Neural progenitor cell (in vitro differentiated cells): ENCODE measurements around the gene OR2AE1.

Source experiments
- EZH2 ChIP-seq: fragments of 200-600 bp; sonication (generic); IDR thresholded peaks from 2 replicates; pipeline ENCODE4 v1.6.1; 2017; ENCODE audit warnings: antibody characterized with exemption, mild to moderate bottlenecking, moderate library complexity
- TF ChIP-seq, protein P1 (sequence below): fragments of 200-600 bp; sonication (generic); IDR thresholded peaks from 2 replicates; pipeline ENCODE4 v1.5.1; 2017; ENCODE audit warnings: antibody characterized with exemption, mild to moderate bottlenecking

DNA sequence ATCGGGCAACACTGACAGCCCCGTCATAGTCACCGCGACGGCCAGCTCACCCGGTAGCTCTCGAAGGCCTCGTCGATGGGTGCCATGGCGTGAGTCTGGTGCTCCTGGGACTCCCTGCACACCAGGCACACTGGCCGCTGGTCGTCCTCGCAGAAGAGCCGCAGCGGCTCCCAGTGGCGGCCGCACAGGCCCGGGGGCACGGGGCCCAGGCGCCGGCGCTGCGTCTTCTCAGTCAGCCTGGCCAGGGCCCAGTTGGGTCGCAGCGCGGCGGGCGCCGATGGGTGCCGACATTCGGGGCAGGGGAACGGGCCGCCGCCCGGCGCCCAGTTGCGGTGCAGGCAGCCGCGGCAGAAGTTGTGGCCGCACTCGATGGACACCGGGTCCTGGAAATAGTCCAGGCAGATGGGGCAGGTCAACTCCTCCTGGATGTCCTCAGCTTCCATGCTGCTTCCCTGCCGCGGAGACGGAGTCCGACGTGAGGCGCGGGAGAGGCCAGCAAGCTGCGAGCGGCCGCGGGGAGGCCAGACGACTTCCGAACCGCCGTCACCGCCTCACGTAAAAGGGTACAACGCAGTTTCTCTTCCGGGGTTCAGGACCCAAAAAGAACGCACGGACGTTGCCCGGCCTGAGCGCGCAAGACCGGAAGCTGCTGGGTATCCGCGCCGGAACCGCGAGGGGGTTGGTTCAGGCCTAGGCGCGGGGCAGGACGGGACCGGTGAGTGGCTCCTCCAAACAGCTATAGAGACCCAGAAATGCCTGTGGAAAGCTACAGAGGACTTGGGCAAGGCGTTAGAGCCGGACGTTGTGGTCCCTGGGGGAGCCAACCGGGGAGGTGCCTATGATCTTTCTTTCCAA, 42.4 kb upstream of the OR2AE1 start, which contains the start of gene TRIM4:
- TF ChIP-seq, protein P1, sequence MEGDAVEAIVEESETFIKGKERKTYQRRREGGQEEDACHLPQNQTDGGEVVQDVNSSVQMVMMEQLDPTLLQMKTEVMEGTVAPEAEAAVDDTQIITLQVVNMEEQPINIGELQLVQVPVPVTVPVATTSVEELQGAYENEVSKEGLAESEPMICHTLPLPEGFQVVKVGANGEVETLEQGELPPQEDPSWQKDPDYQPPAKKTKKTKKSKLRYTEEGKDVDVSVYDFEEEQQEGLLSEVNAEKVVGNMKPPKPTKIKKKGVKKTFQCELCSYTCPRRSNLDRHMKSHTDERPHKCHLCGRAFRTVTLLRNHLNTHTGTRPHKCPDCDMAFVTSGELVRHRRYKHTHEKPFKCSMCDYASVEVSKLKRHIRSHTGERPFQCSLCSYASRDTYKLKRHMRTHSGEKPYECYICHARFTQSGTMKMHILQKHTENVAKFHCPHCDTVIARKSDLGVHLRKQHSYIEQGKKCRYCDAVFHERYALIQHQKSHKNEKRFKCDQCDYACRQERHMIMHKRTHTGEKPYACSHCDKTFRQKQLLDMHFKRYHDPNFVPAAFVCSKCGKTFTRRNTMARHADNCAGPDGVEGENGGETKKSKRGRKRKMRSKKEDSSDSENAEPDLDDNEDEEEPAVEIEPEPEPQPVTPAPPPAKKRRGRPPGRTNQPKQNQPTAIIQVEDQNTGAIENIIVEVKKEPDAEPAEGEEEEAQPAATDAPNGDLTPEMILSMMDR: no peak
- TF ChIP-seq EZH2: no peak
